Measurements from ENCODE around the gene HRH1.
A peak's percentile ranks its signal among the peaks of the same experiment; 100 is the strongest.

Gene HRH1

DNA sequence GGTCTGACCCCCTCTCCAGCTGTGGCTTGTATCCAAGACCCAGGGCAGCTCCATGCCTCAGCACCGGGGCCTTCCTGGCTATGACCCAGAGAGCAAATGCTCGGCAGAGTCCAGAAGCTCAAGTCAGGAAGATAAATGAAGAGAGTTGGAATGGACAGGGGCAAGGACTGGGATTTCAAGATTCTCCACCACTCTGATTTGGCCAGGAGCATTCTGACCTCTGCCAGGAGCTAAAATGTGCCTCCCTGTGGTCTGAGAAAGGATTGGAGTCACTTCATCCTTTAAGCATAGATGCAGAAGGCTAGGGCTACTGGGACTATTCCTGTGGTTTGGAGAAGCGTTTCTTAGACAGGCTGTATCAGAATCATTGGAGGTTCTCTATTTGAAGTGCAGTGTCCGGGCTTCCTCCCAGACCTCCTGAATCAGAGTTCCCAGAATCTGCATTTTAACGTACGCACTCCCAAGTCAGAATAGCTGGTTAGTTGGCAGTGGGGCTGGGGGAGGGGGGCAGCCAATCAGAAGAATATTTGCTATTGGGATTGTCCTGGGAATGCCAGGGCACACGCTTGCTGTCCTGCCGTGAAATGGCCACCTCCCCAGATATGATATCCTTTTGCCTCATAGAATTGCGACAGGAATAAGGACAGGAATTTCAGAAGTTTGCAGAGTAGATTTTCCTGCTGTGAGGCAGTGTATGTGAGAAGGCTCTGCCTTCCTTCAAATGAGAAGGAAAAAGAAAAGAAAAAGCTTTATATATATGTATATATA lies 57.4 kb downstream of the HRH1 start:
- DNase-seq, result no peak

DNA sequence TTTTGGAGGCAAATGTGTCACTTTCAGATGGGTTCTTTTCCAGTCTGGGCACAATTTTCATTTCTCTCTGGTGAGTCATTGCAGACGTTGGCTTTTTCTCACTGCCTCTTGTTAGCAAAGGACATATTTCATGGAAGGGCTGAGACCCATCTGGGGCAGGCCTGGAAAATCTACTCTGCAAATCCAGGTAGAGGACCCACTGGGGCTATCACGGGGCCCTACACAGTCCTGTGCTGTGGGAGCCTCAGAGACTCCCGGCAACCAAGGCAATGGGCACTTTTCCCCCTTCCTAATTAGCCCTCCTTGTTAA lies 58.0 kb downstream of the HRH1 start:
- DNase-seq, result no peak

DNA sequence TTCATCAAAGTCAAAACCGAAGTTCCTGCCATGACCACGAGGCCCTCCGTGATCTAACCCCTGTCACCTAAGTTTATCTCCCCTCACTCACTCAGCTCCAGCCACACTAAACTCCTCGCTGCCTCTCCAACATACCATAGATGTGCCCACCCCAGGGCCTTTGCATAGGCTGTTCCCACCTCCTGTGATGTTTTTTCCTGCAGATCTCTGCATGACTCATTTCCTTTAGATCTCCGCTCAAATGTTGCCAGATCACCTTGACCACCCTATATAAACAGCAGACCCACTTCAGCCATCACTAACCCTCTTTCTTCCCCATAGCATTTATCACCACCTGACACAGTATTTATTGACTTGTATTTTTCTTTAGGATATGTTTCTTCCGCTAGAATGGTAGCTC lies 58.5 kb downstream of the HRH1 start:
- no peak for DNase-seq

DNA sequence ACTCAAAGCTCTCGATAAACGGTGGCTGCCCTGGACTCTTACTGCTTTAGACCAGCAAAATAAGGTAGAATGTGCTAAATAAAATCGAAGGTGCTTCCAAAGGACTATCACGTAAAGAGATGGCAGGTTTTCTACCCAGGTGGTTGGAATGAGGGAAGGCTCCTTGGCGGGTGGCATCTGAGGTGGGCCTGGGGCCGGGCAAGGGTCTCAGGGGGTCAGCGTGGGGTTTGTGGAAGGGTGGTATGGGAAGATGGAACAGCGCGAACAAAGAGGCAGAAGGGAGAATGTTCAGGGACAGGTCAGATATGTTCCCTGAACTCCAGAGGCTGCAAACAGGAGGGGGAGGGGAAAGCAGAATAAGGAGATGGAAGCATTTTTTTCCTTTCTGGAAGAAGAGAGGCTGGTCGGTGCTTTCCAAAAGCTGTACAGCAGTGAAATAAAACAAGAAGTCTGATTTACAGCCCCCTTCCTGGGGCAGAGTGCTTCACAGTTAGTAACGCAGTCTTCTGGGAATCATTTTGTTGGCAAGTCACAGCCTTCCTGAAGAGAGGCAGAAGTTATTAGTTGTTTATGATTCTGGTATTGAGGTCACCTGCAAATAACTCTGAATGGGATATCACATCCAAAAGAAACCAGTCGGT lies 59.6 kb downstream of the HRH1 start:
- DNase-seq, result no peak

DNA sequence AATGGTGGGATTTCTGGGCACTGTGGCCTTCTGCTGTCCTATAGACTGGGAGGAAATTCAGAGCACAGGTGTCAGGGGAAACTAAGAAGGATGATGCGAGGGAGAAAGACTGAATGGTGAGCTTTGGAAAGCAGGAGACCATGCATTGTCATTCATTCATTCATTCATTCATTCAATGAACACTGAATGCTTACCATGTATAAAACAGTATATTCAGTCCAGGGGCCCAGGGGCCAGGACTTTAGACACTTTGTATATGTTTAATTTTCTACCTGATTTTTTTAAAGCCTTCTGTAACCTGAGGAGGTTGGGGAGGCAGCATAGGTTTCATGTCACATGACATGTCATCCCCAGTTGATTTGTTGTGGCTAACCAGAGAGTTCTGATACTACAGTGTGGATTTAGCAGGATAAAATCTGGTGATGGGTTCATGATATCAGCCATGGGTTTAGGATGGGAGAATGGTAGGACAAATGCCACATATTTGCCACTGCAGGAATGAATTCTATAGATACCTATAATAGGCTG lies 60.2 kb downstream of the HRH1 start:
- DNase-seq, result no peak

DNA sequence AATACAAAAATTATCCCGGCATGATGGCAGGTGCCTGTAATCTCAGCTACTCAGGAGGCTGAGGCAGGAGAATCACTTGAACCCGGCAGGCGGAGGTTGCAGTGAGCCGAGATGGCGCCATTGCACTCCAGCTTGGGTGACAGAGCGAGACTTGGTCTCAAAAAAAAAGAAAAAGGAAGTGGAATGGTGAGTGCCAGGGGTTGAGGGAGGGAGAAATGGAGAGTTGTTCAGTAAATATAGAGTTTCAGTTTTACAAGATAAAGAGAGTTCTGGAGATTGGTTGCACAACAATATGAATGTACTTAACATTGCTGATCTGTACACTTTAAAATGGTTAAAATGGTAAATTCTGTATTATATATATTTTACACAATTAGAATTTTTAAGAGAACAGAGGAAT lies 63.1 kb downstream of the HRH1 start:
- peak; percentile 87 for DNase-seq

DNA sequence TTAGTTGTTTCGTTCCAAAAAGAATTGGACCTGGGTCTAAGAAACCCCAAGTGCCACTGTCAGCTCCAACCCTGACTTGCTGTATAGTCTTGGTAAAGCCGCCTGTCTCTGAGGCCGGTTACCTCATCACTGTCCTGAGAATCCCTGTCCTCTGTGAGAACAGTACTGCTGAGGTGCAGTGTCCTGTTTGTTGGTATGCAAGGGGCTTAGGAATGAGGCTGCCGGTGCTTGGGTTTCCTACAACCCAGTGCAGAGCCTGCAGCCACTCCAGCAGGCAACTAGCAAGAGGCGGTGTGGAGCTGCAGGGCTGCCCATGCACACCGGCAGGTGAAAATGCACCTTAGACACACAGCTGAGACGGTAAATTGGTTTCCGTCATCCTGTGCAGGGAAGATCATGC lies 65.9 kb downstream of the HRH1 start:
- no peak for DNase-seq

DNA sequence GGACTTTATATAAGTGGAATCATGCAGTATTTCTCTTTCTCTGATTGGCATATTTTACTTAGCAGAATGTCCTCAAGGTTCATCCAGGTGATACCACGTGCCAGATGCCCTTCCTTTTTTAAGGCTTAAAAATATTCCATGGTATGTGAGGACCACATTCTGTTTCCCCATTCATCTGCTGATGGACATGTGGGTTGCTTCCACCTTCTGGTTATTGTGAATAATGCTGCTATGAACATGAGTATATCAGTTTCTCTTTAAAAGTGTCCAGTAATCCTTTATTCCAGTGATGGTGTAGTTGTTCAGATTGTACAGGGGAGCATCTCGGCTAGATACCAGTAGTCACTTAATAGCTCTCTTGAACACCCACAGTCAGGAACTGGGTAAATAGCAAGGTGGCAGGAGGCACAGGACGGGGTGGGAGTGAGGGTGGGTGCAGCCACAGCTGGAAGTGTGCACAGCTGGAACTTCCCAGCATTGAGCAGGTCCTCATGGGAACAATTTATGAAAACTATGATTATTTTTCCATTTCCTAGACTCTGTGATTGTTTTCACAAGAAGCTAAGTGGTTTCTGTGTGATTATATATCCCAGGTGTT lies 67.6 kb downstream of the HRH1 start:
- no peak for DNase-seq

DNA sequence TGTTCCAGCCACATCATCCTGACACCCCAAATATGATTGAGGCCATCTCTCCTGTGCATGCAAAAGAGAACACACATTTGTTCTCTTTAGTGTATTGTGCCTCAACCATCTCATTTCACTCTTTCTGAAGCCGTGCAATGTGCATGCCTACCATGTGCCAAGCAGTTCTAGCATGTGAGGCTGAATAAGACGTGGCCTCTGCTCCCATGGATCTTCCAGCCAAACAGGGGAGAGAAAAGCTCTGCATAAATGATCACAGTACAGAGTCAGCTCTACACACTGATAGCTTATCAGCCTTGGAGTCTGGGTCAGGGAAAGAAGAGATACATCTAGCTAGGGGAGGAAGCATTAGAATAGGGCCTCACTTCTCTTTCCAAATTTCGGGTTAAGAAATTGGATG lies 69.7 kb downstream of the HRH1 start:
- DNase-seq, result no peak

DNA sequence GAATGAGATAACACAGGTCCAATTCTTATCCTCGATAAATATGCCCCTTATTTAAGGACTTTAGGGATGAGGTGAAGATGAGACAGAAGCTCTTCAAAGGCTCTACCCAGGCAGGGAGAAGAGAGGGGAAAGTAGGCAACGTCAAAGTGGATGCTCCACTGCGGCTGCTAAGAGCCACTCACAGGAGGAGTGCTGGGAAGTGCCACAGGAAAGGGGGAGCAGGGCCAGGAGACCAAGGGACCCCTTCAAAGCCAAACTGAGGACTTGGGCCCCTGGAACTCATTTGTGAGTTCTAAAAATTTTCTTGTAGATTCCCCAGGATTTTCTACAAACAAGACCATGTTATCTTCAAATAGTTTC lies 70.6 kb downstream of the HRH1 start:
- no peak for DNase-seq

DNA sequence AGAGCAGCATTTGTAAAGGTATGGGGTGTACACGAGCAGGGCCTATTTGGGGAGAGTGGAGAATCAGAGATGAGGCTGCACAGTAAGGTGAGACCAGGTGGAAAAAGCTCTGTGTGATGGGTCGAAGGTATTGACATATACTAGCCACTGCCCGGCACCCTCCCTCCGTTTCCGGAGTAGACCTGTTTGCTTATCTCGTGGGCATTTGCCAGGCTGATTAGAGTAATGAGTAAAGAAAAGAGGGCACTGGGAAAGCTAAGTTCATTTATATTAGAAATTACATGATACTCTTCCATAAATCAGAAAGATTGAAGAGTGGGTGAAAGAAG lies 71.7 kb downstream of the HRH1 start:
- DNase-seq, result no peak

DNA sequence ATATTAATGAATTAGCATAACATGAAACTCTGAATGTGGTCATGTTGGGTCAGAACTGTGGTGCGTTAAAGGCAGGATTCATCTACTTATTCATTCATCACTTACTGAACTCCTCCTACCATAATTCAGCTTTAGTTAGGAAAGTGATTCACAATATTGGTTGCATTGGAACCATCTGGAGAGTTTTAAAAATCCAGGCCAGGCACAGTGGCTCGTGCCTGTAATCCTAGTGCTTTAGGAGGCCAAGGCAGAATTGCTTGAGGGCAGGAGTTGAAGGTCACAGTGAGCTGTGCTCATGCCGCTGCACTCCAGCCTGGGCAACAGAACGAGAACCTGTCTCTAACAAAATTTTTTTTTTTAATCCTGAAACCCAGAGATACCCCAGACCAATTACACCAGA lies 73.7 kb downstream of the HRH1 start:
- no peak for DNase-seq

DNA sequence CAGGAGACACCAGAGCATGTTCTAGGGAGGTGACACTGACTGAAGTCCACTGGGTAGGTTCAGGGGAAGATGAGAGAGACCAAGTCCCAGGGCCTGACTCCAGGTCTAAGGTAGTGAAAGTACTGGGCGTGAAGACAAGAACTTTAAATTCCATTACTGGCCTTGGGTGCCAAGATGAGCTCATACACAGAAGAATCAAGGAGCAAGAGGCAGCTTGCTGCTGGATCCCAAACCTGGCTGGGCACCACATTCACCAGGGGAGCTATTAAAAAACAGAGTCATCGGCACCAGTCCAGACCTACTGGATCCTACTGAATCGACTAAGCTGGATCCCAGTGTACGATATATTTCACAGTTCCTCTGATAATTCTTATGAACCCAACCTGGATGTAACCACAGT lies 75.8 kb downstream of the HRH1 start:
- no peak for DNase-seq

DNA sequence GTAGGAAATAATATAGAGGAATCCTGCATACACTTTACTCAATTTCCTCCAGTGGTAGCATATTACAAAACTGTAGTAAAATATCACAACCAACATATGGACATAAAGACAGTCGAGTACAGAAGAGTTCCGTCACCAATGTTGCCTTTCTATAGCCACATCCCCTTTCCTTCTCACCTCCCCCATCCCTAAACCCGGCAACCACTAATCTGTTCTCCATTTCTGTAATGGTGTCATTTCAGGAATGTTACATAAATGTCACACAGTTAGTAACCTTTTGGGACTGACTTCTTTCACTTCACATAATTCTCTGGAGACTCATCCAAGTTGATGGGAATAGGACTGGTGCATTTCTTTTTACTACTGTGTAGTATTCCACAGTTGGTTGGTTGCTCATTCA lies 76.5 kb downstream of the HRH1 start:
- DNase-seq, result peak; percentile 67

DNA sequence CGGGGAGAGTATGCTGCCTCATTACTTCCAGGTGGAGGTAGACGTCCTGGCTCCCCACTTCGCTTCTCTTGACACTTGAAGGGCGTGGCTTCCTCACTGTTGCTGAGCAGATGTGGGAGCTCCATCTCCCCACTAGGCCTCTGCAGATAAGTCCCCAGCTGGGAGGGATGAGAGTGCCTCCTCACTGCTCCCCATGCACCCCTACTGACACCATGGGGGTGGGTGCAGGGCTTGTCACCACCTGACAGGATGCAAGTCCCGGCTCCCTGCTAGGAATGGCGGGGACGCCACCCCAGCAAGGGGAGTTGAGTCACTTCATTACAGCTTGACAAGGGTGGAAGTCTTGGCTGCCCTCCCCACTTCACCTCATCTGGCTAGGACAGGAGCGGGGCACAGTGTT lies 81.1 kb downstream of the HRH1 start:
- no peak for DNase-seq

DNA sequence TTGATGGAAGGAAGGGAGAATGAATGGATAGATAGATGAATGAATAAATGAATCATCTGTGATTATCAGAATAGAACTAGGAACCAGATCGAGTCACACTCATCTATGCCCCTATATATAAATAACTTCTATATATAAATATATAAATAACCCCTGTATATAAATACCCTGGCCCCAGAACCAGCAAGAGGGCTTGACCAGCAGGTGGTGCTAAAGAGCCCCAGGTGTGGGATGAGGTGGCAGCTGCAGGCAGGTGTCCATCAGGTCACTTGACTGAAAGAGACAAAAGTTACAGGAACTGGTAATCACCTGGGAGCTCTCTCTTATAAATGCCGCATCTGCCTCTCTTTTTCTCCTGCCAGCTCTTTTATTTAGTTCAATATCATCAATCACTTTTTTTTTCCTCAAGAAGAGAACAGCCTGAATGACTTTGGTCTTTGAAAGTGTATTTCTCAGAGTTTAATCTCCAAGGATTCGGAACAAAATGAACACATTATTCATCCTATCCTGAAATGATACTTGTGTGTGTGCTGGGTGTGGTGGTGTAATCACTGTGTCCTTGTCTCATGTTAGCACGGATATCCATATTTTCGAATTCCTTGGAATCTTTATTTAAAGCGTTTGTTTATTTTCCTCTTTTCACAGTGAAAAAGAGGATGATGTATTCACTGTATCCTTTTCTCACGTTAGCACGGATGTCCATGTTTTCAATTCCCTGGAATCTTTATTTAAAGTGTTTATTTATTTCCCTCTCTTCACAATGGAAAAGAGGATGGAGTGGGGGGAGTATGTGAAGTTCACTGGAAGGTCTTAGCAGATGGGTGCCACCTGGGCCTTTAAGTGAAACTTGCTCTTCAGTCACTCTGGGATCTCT lies 82.5 kb downstream of the HRH1 start:
- DNase-seq, result no peak

DNA sequence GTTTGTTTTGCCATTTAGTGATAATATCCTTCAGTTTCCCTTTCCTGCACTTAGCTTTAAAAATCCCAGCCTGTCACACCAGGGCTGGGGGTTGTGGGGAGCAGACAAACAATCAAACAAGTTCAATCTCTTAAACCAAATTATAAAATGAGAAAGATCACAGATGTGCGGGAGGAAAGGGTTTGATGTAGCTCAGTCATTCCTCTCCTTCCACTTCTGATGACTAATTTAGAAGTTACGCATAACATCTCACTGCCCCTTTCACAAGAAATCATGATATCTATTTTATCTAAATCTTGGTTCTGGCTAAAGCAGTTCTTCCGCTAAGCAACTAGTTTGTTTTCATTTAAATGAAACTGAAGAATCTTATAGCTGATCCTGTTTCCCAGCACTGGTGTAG lies 83.8 kb downstream of the HRH1 start:
- DNase-seq, result no peak

DNA sequence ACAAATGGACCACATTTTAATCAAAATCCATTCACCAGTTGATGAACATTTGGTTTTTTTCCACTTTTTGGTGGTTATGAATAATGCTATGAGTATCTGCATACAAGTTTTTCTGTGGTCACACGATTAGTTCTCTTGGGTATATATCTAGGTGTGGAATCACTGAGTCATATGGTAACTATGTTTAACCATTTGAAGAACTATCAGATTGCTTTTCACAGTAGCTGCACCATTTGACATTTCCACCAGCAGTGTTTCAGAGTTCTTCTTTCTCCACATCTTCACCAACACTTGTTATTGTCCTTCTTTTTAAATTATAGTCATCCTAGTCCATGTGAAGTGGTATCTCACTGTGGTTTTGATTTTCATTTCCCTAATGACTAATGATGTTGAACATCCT lies 84.6 kb downstream of the HRH1 start:
- DNase-seq, result no peak

DNA sequence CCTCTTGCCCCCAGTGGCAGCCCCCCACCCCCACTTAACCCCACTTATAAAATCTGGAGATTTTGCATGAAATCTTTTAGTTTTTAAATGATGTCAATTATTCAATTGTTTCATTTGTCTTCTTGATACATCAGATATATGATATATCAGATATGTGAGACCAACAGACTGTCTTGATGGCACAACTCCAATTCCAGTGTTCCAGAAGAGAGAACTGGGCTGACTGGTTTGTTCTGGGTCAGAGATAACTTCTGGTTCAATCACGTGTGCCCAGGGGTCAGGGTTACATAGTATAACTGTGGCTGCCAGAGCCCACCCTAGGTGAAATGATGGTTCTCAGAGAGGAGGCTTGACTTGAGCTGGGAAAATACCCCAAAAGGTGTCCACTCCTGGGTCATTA lies 85.5 kb downstream of the HRH1 start:
- no peak for DNase-seq

DNA sequence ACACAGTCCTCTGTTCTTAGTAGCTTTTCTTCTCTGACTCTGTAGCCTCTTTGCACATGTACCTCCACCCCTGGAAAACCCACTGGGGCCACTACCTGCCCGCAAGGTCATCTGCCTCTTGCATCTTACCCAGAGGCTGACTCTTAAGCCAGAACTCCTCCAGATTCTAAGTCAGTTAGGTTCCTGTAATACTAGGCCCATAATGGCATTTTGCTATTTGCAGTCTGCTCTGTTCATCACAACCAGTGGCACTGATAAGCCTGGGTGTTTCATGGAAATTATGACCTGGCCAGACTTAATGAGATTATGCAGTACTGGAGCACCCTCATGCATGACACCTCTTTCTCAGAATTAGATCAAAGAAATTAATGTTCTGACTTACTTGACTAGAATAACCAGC lies 86.2 kb downstream of the HRH1 start:
- DNase-seq, result no peak

DNA sequence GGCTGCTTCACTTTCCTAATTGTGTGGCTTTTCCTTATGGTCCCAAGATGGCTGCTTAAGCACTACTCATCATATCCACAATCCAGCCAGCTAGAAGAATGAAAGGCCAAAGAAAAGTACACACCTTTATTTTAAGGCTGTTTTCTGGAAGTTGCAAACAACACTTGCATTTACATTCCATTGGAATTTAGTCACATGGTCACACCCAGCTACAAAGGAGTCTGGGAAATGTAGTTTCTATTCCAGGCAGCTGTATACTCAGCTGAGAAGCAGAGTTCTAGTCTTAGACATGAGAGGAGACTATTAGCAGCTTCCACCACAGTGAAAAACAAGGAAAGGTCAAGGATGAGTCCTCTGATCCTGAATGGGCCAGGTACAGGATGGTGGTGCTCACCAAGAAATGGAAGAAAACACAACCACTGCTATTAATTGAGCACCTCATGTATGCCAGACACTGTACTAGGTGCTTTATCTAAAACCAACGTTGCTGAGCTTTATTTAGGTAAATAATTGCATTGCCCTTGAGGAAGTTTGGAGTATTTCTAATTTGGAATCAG lies 89.9 kb downstream of the HRH1 start:
- no peak for DNase-seq

DNA sequence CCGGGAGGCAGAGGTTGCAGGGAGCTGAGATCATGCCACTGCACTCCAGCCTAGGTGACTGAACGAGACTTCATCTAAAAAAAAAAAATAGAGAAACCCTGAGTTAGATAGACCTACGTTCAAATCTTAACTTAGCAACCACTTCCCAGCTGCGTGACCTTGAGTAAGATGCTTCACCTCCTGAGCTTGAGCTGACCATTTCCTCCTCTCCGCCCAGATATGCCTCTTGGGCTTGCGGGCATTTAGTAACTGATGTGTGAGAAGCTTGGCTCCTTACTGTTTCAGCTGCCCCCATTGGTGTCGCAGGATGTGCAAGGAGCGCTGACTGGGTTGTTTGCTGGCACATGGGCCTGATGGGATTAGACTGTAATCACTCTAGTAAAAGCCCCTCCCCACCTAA lies 91.0 kb downstream of the HRH1 start:
- DNase-seq, result peak; percentile 29

Data from MV-4-11 (cell line).